Esophagus (tissue), 2 donors: Measurements from ENCODE around the gene IGLL5. TPM values are rescaled to one million over a fixed set of nuclear protein-coding genes. Genes with fewer than 3 reads are reported as not detected.
"Not testable (repeated sequence)": the region's sequence is repeated elsewhere in the genome, so short reads cannot be mapped to it uniquely, and the experiment has no call there.

ENCODE experiments used
- H3K27ac ChIP-seq, 2 donors: one replicate each; pipeline ENCODE4 v1.5.1; 2013; ENCODE audit warnings: low read depth in 2 of 2, mild to moderate bottlenecking in 2 of 2, inconsistent platforms in 1 of 2, low read length in 1 of 2, moderate library complexity in 1 of 2
- H3K27me3 ChIP-seq, 2 donors: one replicate each; pipeline ENCODE4 v1.6.1; 2013; ENCODE audit warnings: low read length in 2 of 2, control low read depth in 1 of 2, mild to moderate bottlenecking in 1 of 2; ENCODE audit not compliant: insufficient read depth in 2 of 2, control insufficient read depth in 1 of 2
- H3K36me3 ChIP-seq, 2 donors: one replicate each; pipeline ENCODE4 v1.6.1; 2013; ENCODE audit warnings: low read length in 1 of 2; ENCODE audit not compliant: control insufficient read depth in 2 of 2, insufficient read depth in 2 of 2
- H3K4me1 ChIP-seq, 2 donors: one replicate each; pipeline ENCODE4 v1.6.1; 2013; ENCODE audit warnings: low read length in 1 of 2; ENCODE audit not compliant: control insufficient read depth in 2 of 2, insufficient read depth in 2 of 2
- H3K4me3 ChIP-seq, 2 donors: one replicate each; pipeline ENCODE4 v1.5.1; 2013; ENCODE audit warnings: low read length in 2 of 2, mild to moderate bottlenecking in 2 of 2, low read depth in 1 of 2, moderate library complexity in 1 of 2
- H3K9me3 ChIP-seq, 2 donors: one replicate each; pipeline ENCODE4 v1.6.1; 2013; ENCODE audit warnings: mild to moderate bottlenecking in 2 of 2, low read depth in 1 of 2, low read length in 1 of 2, moderate library complexity in 1 of 2; ENCODE audit not compliant: control insufficient read depth in 2 of 2, insufficient read depth in 1 of 2
- WGBS, 2 donors: extraction: QIAGEN DNeasy Blood & Tissue Kit; methylation state at CpG; one replicate each; pipeline ENCODE4 v1.1.7; 2013; 5-methylcytosine and 5-hydroxymethylcytosine counted together
- polyA plus RNA-seq, 2 donors: library from polyadenylated mRNA; stranded (reverse); fragments of 200-250 nt; gene quantifications; one replicate each; pipeline ENCODE4 v1.2.3, GENCODE V29; 2013
- donor health status: healthy with polysubstance abuse.
- donor health status: Bipolar disorder and iron deficiency.

IGLL5 gene
- polyA plus RNA-seq, 2 donors = 0.47 to 1.3 TPM

GRCh38 chr22:22920910-22921550 lies 33.4 kb downstream of the IGLL5 start:
- Histone ChIP-seq H3K27me3 (no peaks in the 10 kb centered on the region), H3K9me3 (no peaks in the 10 kb centered on the region), H3K27ac (no peak overlapping the region), H3K4me1 (no peaks in the 10 kb centered on the region), H3K4me3 (no peak overlapping the region), H3K36me3 (no peaks in the 10 kb centered on the region)
- 79 to 80% methylated on average over 13 of the region's 13 CpGs for WGBS, 2 donors

DNA sequence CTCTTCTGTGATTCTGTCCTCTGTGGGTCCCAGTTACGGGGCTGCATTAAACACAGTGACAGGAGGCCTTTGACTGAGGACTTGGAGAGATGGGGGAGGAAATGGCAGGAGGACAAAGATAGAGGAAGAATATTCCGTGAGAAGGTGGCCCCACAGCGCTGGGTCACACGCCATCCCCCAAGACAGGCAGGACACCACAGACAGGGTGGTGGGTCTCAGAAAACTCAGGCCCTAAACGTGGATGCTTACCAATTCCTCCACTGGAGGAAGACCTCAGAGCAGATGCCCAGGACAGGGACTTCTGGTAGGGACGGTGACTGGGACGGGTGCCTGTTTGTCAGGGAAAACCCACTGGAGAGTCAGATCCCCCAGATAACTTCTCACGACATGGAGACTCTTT lies 34.0 kb downstream of the IGLL5 start:
- 72 to 83% methylated on average over 8 of the region's 8 CpGs for WGBS, 2 donors
- H3K4me3 ChIP-seq = no peak overlapping the region
- no peaks in the 10 kb centered on the region for H3K9me3 ChIP-seq
- H3K27ac ChIP-seq = no peak overlapping the region
- H3K36me3 ChIP-seq = no peaks in the 10 kb centered on the region
- no peaks in the 10 kb centered on the region for H3K4me1 ChIP-seq
- no peaks in the 10 kb centered on the region for H3K27me3 ChIP-seq

- not testable (repeated sequence) for H3K4me1 ChIP-seq, H3K27ac ChIP-seq, H3K36me3 ChIP-seq, H3K9me3 ChIP-seq, H3K27me3 ChIP-seq, H3K4me3 ChIP-seq
- WGBS, 2 donors = 82 to 83% methylated on average over 14 to 16 of the region's 16 CpGs
Measured at GRCh38 chr22:22922092-22922953, 34.7 kb downstream of the IGLL5 start.

GRCh38 chr22:22922954-22923319 lies 35.3 kb downstream of the IGLL5 start:
- no peaks in the 10 kb centered on the region for H3K36me3 ChIP-seq
- H3K4me3 ChIP-seq = no peak overlapping the region
- H3K27me3 ChIP-seq = no peaks in the 10 kb centered on the region
- H3K27ac ChIP-seq = no peak overlapping the region
- no peaks in the 10 kb centered on the region for H3K4me1 ChIP-seq
- WGBS, 2 donors = 73 to 83% methylated on average over 4 of the region's 4 CpGs
- H3K9me3 ChIP-seq = no peaks in the 10 kb centered on the region

DNA sequence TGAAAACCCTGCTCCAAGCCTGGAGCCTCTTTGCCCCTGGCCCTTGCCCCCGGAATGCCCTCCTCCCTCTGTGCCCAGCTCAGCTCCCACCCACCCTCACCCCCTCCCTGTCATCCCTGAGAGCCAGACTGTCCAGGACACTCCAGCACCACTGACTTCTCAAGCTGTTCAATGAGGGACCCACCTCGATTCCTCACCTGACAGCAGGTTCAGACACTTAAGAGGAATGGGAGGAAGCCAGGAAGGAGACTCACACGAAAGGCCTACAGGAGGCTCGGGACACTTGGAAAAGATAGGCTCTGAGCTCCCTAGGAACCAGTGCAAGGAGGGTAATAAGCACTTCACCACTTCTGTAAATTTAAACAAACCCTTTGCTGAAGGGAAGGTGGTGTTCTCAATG lies 35.8 kb downstream of the IGLL5 start:
- H3K36me3 ChIP-seq = no peaks in the 10 kb centered on the region
- 89 to 91% methylated on average over 4 of the region's 4 CpGs for WGBS, 2 donors
- no peak overlapping the region for H3K27ac ChIP-seq
- H3K27me3 ChIP-seq = no peaks in the 10 kb centered on the region
- H3K9me3 ChIP-seq = no peaks in the 10 kb centered on the region
- no peaks in the 10 kb centered on the region for H3K4me1 ChIP-seq
- H3K4me3 ChIP-seq = no peak overlapping the region

DNA sequence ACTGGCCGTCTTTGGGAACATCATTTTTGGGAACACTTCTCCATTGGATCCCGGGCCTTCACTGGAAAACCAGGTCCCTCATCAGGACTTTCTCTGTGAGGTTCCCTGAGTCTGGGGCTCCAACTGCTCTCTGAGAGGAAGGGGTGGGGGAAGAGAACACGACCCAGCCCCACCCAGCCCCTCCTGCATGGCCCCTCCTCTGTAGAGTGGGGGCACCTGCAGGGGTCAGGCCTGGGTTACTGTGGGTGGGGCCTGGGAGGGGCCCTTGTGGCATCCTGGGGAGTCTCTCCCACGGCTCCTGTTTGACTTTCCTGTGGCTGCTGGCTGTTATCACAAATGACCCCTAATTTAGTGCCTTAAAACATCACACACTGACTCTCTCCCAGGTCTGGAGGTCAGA lies 36.3 kb downstream of the IGLL5 start:
- no peaks in the 10 kb centered on the region for H3K27me3 ChIP-seq
- no peak overlapping the region for H3K4me3 ChIP-seq
- WGBS, 2 donors = 66 to 67% methylated on average over 4 of the region's 4 CpGs
- no peak overlapping the region for H3K27ac ChIP-seq
- H3K4me1 ChIP-seq = peaks cover 0 to 4% of the 10 kb centered on the region in 2 donors
- no peaks in the 10 kb centered on the region for H3K9me3 ChIP-seq
- no peaks in the 10 kb centered on the region for H3K36me3 ChIP-seq

DNA sequence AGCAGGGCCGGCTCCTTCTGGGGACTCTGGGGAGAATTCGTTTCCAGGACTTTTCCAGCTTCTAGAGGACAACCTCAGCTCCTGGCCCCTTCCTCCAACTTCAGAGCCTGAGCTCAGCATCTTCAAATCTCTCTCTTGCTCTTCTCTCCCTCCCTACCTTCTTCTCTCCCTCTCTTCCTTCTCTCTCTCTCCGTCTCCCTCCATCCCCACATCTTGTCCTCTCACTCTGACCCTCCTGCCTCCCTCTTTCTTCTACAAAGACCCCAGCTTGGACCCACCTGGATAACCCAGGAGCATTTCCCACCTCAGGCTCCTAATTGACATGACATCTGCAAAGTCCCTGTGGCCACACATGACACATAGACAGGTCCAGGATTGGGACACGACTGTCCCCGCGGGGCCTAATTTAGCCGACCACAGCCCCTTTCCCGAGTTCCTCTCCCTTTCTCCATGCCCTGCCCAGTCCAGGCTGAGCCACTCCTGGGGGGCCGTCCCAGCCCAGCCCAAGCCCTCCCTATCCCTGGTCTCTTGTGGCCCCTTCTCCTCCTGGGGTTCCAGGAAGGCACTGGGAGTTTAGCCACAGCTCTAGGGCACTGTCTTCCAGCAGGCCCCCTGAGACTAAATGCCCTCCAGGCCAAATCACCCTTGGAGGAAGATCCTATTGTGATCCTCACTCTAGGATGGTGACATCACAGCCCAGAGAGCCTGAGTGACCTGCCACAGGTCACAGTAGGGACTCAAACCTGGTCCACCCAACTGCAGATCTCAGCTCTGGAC lies 36.9 kb downstream of the IGLL5 start:
- no peaks in the 10 kb centered on the region for H3K27me3 ChIP-seq
- H3K4me3 ChIP-seq = no peak overlapping the region
- H3K36me3 ChIP-seq = no peaks in the 10 kb centered on the region
- WGBS, 2 donors = 80 to 88% methylated on average over 9 of the region's 9 CpGs
- no peaks in the 10 kb centered on the region for H3K9me3 ChIP-seq
- peaks cover 0 to 4% of the 10 kb centered on the region in 2 donors for H3K4me1 ChIP-seq
- H3K27ac ChIP-seq = no peak overlapping the region

DNA sequence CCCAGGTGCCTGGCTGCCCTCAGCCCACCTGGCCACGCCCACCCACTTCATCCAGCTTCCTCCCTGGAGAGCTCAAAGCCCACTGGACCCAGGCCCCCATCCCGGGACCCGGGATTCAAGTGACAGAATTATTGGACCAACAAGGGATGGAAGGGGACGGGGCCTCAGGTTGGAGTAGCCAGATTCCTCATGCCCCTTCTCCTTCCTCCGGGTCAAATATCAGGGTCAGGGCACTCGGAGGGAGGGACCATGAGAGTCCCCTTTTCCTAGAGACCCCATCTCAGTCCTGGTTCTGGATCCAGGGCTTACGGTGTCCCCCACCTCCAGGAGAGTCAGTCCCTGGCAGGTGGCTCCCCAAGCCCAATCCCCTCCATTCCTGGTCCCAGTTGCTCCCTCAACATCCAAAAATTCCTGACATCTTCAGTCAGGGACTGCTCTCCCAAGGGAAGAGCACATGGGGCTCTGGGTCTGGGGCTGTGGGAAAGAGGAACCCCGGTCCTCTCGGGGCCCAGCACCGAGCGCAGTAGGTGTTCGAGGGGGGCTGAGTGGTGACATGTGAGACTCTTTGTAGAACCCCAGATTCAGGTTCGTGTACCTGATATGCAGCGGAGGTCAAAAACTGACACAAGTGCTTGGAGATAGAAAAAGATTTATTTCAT lies 37.7 kb downstream of the IGLL5 start:
- Histone ChIP-seq H3K36me3 (no peaks in the 10 kb centered on the region), H3K9me3 (no peaks in the 10 kb centered on the region), H3K4me3 (no peak overlapping the region), H3K27me3 (no peaks in the 10 kb centered on the region), H3K27ac (no peak overlapping the region), H3K4me1 (peaks cover 0 to 4% of the 10 kb centered on the region in 2 donors)
- WGBS, 2 donors = 73 to 76% methylated on average over 14 of the region's 14 CpGs

- 36 to 37% methylated on average over 8 of the region's 8 CpGs for WGBS, 2 donors
- H3K9me3 ChIP-seq = no peaks in the 10 kb centered on the region
Measured at GRCh38 chr22:22925805-22926369, 38.3 kb downstream of the IGLL5 start.

More at GRCh38 chr22:22925805-22926369, 38.3 kb downstream of the IGLL5 start:
- H3K27ac ChIP-seq = no peak overlapping the region
- H3K36me3 ChIP-seq = no peaks in the 10 kb centered on the region
- H3K27me3 ChIP-seq = no peaks in the 10 kb centered on the region
- no peak overlapping the region for H3K4me3 ChIP-seq
- H3K4me1 ChIP-seq = peaks cover 0 to 4% of the 10 kb centered on the region in 2 donors
